Measurements from ENCODE around the gene CCL23. TPM values are rescaled to one million over a fixed set of nuclear protein-coding genes. Genes with fewer than 3 reads are reported as not detected.
"Not testable (repeated sequence)": the region's sequence is repeated elsewhere in the genome, so short reads cannot be mapped to it uniquely, and the experiment has no call there.

The CCL23 gene
- total RNA-seq, 4 donors from 2014 or later: not detected

DNA sequence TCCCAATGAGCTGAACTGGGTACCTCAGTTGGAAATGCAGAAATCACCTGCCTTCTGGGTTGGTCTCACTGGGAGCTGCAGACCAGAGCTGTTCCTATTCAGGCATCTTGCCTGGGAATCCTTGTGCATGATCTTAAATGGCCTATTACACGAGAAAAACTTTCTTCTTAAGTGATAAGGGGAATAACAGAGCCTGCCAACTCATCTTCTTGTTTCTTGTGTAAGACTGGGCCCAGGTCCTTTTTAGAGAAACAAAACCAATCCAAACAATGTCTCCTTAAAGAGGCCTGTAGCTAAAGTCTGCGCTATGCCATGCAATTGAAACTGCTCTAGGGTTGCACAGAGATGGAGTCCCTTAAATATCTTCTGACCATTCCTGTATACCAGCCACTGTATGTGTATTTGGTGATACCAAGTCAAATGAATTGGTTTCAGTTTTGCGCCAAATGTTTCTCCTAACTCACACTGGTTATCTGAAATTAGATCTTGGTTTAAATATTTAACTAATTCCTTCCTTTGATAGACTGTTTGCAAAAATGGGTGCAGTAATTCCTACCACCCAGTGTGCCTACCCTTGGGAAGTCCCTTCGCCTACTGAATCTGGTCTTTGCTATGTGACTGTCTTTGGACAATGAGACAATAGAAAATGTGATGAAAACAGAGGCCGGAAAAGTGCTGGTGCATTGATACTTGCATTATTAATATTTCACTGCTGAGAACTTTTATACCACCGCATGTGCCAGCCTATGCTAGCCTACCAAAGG is 6.5 kb upstream of the CCL23 start:
- H3K4me3 ChIP-seq: no peak overlapping the region
- H3K27ac ChIP-seq: no peak overlapping the region
- no peaks in the 10 kb centered on the region for H3K27me3 ChIP-seq
- in situ Hi-C loops (cut with MboI; ENCODE audit: low sequenced_read_pairs in 4 of 4) (no loop called here), intact Hi-C loops (cut with DNase I; ENCODE audit: low total_unique reads) (no loop called here)
- H3K4me1 ChIP-seq: no peaks in the 10 kb centered on the region
- ATAC-seq (no peak), DNase-seq (no peak)
- H3K36me3 ChIP-seq: no peaks in the 10 kb centered on the region
- TF ChIP-seq, protein P1, sequence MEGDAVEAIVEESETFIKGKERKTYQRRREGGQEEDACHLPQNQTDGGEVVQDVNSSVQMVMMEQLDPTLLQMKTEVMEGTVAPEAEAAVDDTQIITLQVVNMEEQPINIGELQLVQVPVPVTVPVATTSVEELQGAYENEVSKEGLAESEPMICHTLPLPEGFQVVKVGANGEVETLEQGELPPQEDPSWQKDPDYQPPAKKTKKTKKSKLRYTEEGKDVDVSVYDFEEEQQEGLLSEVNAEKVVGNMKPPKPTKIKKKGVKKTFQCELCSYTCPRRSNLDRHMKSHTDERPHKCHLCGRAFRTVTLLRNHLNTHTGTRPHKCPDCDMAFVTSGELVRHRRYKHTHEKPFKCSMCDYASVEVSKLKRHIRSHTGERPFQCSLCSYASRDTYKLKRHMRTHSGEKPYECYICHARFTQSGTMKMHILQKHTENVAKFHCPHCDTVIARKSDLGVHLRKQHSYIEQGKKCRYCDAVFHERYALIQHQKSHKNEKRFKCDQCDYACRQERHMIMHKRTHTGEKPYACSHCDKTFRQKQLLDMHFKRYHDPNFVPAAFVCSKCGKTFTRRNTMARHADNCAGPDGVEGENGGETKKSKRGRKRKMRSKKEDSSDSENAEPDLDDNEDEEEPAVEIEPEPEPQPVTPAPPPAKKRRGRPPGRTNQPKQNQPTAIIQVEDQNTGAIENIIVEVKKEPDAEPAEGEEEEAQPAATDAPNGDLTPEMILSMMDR (IDR thresholded peaks at IDR 0.05 in 4 of 5, conservative IDR thresholded peaks at IDR 0.05 in 1 of 5): no peak
- TF ChIP-seq POLR2A (IDR thresholded peaks at IDR 0.05): no peak
- no peaks in the 10 kb centered on the region for H3K9me3 ChIP-seq

DNA sequence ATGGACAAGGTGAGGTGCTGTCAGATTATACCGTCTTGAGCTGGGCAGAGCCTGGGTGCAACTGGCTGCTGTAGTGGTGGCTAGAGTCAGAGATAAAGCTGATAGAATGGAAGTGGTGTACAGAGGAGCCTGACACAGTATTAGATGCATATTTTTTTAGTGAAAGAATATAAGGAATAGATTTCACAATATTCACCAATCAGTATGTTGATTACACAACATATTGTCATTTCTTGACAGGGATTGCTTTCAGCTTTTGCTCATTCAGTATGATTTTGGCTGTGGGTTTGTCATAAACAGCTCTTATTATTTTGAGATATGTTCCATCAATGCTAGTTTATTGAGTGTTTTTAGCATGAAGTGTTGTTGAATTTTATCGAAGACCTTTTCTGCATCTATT is 1.7 kb upstream of the CCL23 start:
- Histone ChIP-seq H3K4me3 (no peak overlapping the region), H3K9me3 (no peaks in the 10 kb centered on the region), H3K27ac (no peak overlapping the region), H3K36me3 (no peaks in the 10 kb centered on the region), H3K4me1 (no peaks in the 10 kb centered on the region), H3K27me3 (no peaks in the 10 kb centered on the region)
- no peak for ATAC-seq
- in situ Hi-C loops (cut with MboI; ENCODE audit: low sequenced_read_pairs in 4 of 4) (no loop called here), intact Hi-C loops (cut with DNase I; ENCODE audit: low total_unique reads) (no loop called here)
- DNase-seq: no peak
- TF ChIP-seq POLR2A (IDR thresholded peaks at IDR 0.05): no peak
- TF ChIP-seq, protein P1 (IDR thresholded peaks at IDR 0.05 in 4 of 5, conservative IDR thresholded peaks at IDR 0.05 in 1 of 5): no peak

DNA sequence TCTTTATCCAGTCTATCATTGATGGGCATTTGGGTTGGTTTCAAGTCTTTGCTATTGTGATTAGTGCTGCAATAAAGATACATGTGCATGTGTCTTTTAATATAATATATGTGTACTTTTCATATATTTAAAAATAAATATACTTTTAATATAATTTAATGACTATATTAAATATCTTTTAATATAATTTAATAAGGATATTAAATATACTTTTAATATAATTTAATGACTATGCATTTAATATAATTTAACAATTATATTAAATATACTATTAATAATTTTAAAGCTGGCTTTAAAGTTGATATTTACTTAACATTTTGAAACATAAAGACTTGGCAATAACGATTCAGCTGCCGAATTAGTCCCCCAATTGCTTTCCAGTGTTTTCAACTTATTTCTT is 1.2 kb downstream of the CCL23 start:
- DNase-seq (no peak), ATAC-seq (no peak)
- intact Hi-C loops (cut with DNase I; ENCODE audit: low total_unique reads): no loop called here
- no peak for TF ChIP-seq POLR2A (IDR thresholded peaks at IDR 0.05)
- TF ChIP-seq, protein P1 (IDR thresholded peaks at IDR 0.05 in 4 of 5, conservative IDR thresholded peaks at IDR 0.05 in 1 of 5): no peak
- no peaks in the 10 kb centered on the region for H3K27me3 ChIP-seq
- H3K27ac ChIP-seq: no peak overlapping the region
- in situ Hi-C loops (cut with MboI; ENCODE audit: low sequenced_read_pairs in 4 of 4): no loop called here
- no peaks in the 10 kb centered on the region for H3K9me3 ChIP-seq
- H3K4me3 ChIP-seq: no peak overlapping the region
- no peaks in the 10 kb centered on the region for H3K36me3 ChIP-seq
- no peaks in the 10 kb centered on the region for H3K4me1 ChIP-seq

- H3K27me3 ChIP-seq; H3K4me3 ChIP-seq; H3K27ac ChIP-seq; DNase-seq; ATAC-seq; intact Hi-C loops (cut with DNase I; ENCODE audit: low total_unique reads); H3K36me3 ChIP-seq; H3K4me1 ChIP-seq; in situ Hi-C loops (cut with MboI; ENCODE audit: low sequenced_read_pairs in 4 of 4); H3K9me3 ChIP-seq: not testable (repeated sequence)
These were observed 1.9 kb downstream of the CCL23 start for GRCh38 chr17:36015895-36016294.

DNA sequence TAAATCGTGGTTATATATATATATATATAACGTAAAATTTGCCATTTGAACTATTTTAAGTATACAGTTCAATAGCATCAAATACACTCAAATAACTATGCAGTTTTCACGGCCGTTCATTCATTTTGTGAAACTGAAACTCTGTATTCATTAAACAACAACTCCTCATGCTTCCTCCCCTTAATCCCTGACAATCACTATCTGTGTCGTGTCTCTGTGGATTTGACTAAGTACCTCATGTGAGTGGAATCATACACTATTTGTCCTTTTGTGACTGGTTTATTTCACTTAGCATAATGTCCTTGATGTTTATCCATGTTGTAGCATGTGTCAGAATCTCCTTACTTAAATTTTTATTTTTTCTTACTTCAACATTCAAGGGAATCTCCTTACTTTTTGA is 2.8 kb downstream of the CCL23 start:
- ATAC-seq (no peak), DNase-seq (no peak)
- no peaks in the 10 kb centered on the region for H3K9me3 ChIP-seq
- TF ChIP-seq, protein P1 (IDR thresholded peaks at IDR 0.05 in 4 of 5, conservative IDR thresholded peaks at IDR 0.05 in 1 of 5): no peak
- TF ChIP-seq POLR2A (IDR thresholded peaks at IDR 0.05): no peak
- no peaks in the 10 kb centered on the region for H3K27me3 ChIP-seq
- no peak overlapping the region for H3K4me3 ChIP-seq
- in situ Hi-C loops (cut with MboI; ENCODE audit: low sequenced_read_pairs in 4 of 4): no loop called here
- H3K4me1 ChIP-seq: no peaks in the 10 kb centered on the region
- no peak overlapping the region for H3K27ac ChIP-seq
- no peaks in the 10 kb centered on the region for H3K36me3 ChIP-seq
- intact Hi-C loops (cut with DNase I; ENCODE audit: low total_unique reads): no loop called here
